Esophagus (tissue), 2 donors: Measurements from ENCODE around the gene SLC2A9. TPM values are rescaled to one million over a fixed set of nuclear protein-coding genes. Genes with fewer than 3 reads are reported as not detected.

Experiments
- H3K27ac ChIP-seq, 2 donors: one replicate each; pipeline ENCODE4 v1.5.1; 2013; ENCODE audit warnings: low read depth in 2 of 2, mild to moderate bottlenecking in 2 of 2, inconsistent platforms in 1 of 2, low read length in 1 of 2, moderate library complexity in 1 of 2
- H3K27me3 ChIP-seq, 2 donors: one replicate each; pipeline ENCODE4 v1.6.1; 2013; ENCODE audit warnings: low read length in 2 of 2, control low read depth in 1 of 2, mild to moderate bottlenecking in 1 of 2; ENCODE audit not compliant: insufficient read depth in 2 of 2, control insufficient read depth in 1 of 2
- H3K36me3 ChIP-seq, 2 donors: one replicate each; pipeline ENCODE4 v1.6.1; 2013; ENCODE audit warnings: low read length in 1 of 2; ENCODE audit not compliant: control insufficient read depth in 2 of 2, insufficient read depth in 2 of 2
- H3K4me1 ChIP-seq, 2 donors: one replicate each; pipeline ENCODE4 v1.6.1; 2013; ENCODE audit warnings: low read length in 1 of 2; ENCODE audit not compliant: control insufficient read depth in 2 of 2, insufficient read depth in 2 of 2
- H3K4me3 ChIP-seq, 2 donors: one replicate each; pipeline ENCODE4 v1.5.1; 2013; ENCODE audit warnings: low read length in 2 of 2, mild to moderate bottlenecking in 2 of 2, low read depth in 1 of 2, moderate library complexity in 1 of 2
- H3K9me3 ChIP-seq, 2 donors: one replicate each; pipeline ENCODE4 v1.6.1; 2013; ENCODE audit warnings: mild to moderate bottlenecking in 2 of 2, low read depth in 1 of 2, low read length in 1 of 2, moderate library complexity in 1 of 2; ENCODE audit not compliant: control insufficient read depth in 2 of 2, insufficient read depth in 1 of 2
- WGBS, 2 donors: extraction: QIAGEN DNeasy Blood & Tissue Kit; methylation state at CpG; one replicate each; pipeline ENCODE4 v1.1.7; 2013; 5-methylcytosine and 5-hydroxymethylcytosine counted together
- polyA plus RNA-seq, 2 donors: library from polyadenylated mRNA; stranded (reverse); fragments of 200-250 nt; gene quantifications; one replicate each; pipeline ENCODE4 v1.2.3, GENCODE V29; 2013
- donor health status: healthy with polysubstance abuse.
- donor health status: Bipolar disorder and iron deficiency.

The SLC2A9 gene
- polyA plus RNA-seq, 2 donors, result 4.1 to 5.8 TPM

- WGBS, 2 donors, result 91% methylated on average over 5 of the region's 5 CpGs
- Histone ChIP-seq H3K36me3 (peaks cover 0 to 4% of the 10 kb centered on the region in 2 donors), H3K27ac (no peak overlapping the region), H3K9me3 (no peaks in the 10 kb centered on the region), H3K4me1 (peaks cover 0 to 2% of the 10 kb centered on the region in 2 donors), H3K4me3 (no peak overlapping the region), H3K27me3 (no peaks in the 10 kb centered on the region)
Observed at GRCh38 chr4:9940041-9940440, 81.3 kb downstream of the SLC2A9 start.

DNA sequence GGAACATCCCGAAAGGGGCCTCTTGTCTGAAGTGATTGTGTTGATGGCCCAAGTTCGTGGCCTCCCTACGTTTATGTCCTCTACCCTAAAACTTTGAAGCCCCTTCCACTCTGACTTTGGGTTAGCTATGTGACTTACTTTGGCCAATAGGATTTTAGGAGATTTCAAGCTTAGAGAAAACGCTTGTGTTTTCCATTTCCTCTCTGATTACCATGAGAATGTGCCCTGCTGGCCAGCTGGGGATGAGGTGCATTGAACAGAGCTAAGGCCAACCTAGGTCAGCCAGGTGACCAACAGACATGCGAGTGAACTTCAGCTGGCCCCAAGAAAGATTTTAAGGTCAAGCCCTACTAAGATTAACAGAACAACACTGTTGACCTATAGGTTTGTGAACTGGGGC is 82.4 kb downstream of the SLC2A9 start:
- H3K27me3 ChIP-seq, result no peaks in the 10 kb centered on the region
- H3K27ac ChIP-seq, result no peak overlapping the region
- peaks cover 0 to 2% of the 10 kb centered on the region in 2 donors for H3K4me1 ChIP-seq
- H3K9me3 ChIP-seq, result no peaks in the 10 kb centered on the region
- 83 to 85% methylated on average over 5 of the region's 5 CpGs for whole genome bisulfite sequencing, 2 donors
- H3K36me3 ChIP-seq, result peaks cover 0 to 4% of the 10 kb centered on the region in 2 donors
- no peak overlapping the region for H3K4me3 ChIP-seq

GRCh38 chr4:9937078-9937477 is 84.2 kb downstream of the SLC2A9 start:
- no peak overlapping the region for H3K27ac ChIP-seq
- H3K4me1 ChIP-seq, result peaks cover 0 to 2% of the 10 kb centered on the region in 2 donors
- no peaks in the 10 kb centered on the region for H3K27me3 ChIP-seq
- H3K9me3 ChIP-seq, result no peaks in the 10 kb centered on the region
- 84 to 85% methylated on average over 6 of the region's 6 CpGs for WGBS, 2 donors
- H3K4me3 ChIP-seq, result no peak overlapping the region
- H3K36me3 ChIP-seq, result peaks cover 0 to 4% of the 10 kb centered on the region in 2 donors

DNA sequence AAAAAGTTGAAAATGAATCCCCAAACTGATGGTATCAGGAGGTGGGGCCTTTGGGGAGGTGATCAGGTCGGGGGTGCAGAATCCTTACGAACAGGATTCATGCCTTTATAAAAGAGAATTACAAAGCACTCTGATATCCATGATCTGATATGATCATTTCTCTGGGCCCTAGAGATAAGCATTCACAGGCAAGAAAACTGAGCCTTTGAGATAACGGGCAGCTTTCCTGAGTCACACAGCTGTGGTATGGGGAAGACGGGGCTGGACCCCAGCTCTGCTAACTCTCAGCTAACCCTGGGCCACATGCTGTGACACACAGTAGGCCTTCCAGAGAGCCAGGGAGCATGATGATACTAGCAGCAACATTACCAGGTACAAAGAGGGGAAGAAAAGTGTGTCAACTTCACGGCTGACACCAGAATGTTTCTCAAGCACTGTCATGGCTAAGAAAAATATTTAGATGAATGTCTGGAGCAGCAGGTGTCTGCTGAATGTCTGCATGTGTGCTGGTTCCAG is 85.1 kb downstream of the SLC2A9 start:
- Histone ChIP-seq H3K4me3 (no peak overlapping the region), H3K9me3 (no peaks in the 10 kb centered on the region), H3K36me3 (peaks cover 0 to 3% of the 10 kb centered on the region in 2 donors), H3K27ac (no peak overlapping the region), H3K4me1 (no peaks in the 10 kb centered on the region), H3K27me3 (no peaks in the 10 kb centered on the region)
- 82 to 83% methylated on average over 5 of the region's 5 CpGs for WGBS, 2 donors

DNA sequence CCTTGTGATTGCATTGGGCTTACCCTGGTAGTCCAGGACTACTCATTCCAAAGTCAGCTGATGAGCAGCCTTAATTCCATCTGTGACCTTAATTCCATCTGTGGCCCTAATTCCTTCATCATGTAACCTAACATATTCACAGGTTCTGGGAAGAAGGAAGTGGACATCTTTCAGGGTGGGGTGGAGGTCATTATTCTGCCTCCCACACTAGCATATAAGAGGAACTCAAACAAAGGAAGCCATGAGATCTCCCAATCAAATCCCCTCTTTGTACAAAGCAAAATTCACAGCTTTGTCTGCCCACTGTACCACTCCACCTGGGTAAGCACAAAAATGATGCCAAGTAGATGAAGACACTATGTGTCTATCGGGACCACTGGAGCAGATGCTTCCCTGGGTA is 87.3 kb downstream of the SLC2A9 start:
- Histone ChIP-seq H3K27me3 (no peaks in the 10 kb centered on the region), H3K9me3 (no peaks in the 10 kb centered on the region), H3K4me3 (no peak overlapping the region), H3K36me3 (peaks cover 0 to 3% of the 10 kb centered on the region in 2 donors), H3K4me1 (no peaks in the 10 kb centered on the region), H3K27ac (no peak overlapping the region)
- 93 to 97% methylated on average over 1 of the region's 1 CpG for WGBS, 2 donors

- Histone ChIP-seq H3K27ac (no peak overlapping the region), H3K4me1 (no peaks in the 10 kb centered on the region)
- WGBS, 2 donors, result 84 to 92% methylated on average over 4 of the region's 4 CpGs
Observed at GRCh38 chr4:9933184-9933583, 88.1 kb downstream of the SLC2A9 start.

GRCh38 chr4:9932771-9933170 is 88.5 kb downstream of the SLC2A9 start:
- Histone ChIP-seq H3K4me1 (no peaks in the 10 kb centered on the region), H3K27me3 (no peaks in the 10 kb centered on the region), H3K36me3 (peaks cover 0 to 3% of the 10 kb centered on the region in 2 donors), H3K9me3 (no peaks in the 10 kb centered on the region), H3K4me3 (no peak overlapping the region), H3K27ac (no peak overlapping the region)
- 65 to 81% methylated on average over 4 of the region's 4 CpGs for WGBS, 2 donors

More at GRCh38 chr4:9933184-9933583, 88.1 kb downstream of the SLC2A9 start:
- H3K36me3 ChIP-seq, result peaks cover 0 to 3% of the 10 kb centered on the region in 2 donors
- H3K4me3 ChIP-seq, result no peak overlapping the region
- H3K9me3 ChIP-seq, result no peaks in the 10 kb centered on the region
- H3K27me3 ChIP-seq, result no peaks in the 10 kb centered on the region

DNA sequence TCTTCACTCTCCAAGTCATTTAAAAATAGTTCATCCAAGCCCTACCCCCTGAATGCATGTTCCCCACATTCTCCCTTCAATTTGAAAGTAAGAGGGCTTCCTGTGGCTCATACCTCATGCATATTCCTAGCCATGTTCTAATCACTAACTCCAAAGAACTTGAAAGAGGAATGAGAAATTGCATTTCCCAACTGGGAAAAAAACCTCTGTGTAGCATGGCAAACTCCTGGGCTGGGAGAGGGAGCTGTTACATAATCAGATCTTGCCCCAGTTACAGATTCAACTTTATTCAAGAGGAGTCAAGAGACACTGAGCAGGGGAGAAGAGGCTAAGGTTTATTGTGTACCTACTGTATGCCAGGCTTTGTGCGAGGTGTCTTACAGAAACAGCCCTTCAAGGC is 90.2 kb downstream of the SLC2A9 start:
- Histone ChIP-seq H3K36me3 (peaks cover 0 to 3% of the 10 kb centered on the region in 2 donors), H3K9me3 (no peaks in the 10 kb centered on the region), H3K4me1 (no peaks in the 10 kb centered on the region), H3K27me3 (no peaks in the 10 kb centered on the region), H3K4me3 (no peak overlapping the region), H3K27ac (no peak overlapping the region)
- 93 to 94% methylated on average over 1 of the region's 1 CpG for WGBS, 2 donors

GRCh38 chr4:9929111-9929510 is 92.2 kb downstream of the SLC2A9 start:
- no peaks in the 10 kb centered on the region for H3K27me3 ChIP-seq
- peaks cover 0 to 3% of the 10 kb centered on the region in 2 donors for H3K36me3 ChIP-seq
- H3K4me1 ChIP-seq, result peaks cover 0 to 9% of the 10 kb centered on the region in 2 donors
- no peak overlapping the region for H3K27ac ChIP-seq
- 73 to 86% methylated on average over 5 of the region's 5 CpGs for WGBS, 2 donors
- peaks cover 0 to 4% of the 10 kb centered on the region in 2 donors for H3K9me3 ChIP-seq
- H3K4me3 ChIP-seq, result no peak overlapping the region

DNA sequence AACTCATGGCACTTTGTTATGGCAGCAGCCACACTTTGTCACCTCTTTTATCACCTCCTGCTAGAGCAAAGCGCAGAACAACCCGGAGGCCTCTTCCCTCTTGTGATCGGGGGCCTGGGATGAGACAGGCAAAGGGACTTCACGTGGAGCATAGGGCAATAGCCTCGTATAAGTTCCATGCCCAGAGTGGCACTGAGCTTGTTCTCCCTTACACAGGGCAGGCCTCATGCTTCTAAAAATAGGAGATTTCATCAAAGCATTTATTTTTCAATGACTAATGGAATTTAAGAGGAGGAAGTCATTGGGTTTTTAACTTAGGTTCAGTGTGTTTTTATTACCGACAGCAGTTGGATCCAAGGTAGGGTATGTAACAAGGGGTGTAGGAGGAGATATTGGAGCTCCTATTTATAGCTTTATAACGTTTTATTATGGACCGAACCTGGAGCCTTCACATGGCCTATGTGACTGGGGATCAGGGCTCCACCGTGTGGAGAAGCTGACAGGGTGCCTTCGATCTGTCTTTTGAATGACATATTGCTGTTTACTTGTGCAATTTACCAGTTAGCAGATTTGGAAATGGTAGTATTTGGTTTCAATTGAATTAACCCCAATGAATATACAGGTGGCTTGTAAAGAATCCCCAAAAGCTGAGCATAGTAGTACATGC is 93.8 kb downstream of the SLC2A9 start:
- Histone ChIP-seq H3K9me3 (peaks cover 0 to 4% of the 10 kb centered on the region in 2 donors), H3K27ac (no peak overlapping the region), H3K4me1 (peaks cover 0 to 10% of the 10 kb centered on the region in 2 donors), H3K4me3 (no peak overlapping the region), H3K36me3 (peaks cover 0 to 3% of the 10 kb centered on the region in 2 donors), H3K27me3 (no peaks in the 10 kb centered on the region)
- 79 to 80% methylated on average over 10 of the region's 10 CpGs for WGBS, 2 donors
